CD4-positive, alpha-beta memory T cell (primary cell): ENCODE data around the gene STXBP6. TPM values are rescaled to one million over a fixed set of nuclear protein-coding genes. Genes with fewer than 3 reads are reported as not detected.

ENCODE experiments used
- CTCF ChIA-PET: fragments of 350-600 bp; sonication (Branson Sonifier 250); formaldehyde crosslinking; loops from one replicate; lab custom pipeline; 2021; ENCODE audit warnings: inconsistent platforms; ENCODE audit not compliant: partially characterized antibody; lab: Charles Lee
- POLR2A ChIA-PET: fragments of 350-600 bp; sonication (Branson Sonifier 250); formaldehyde crosslinking; loops from one replicate; lab custom pipeline; 2021; ENCODE audit not compliant: partially characterized antibody; lab: Charles Lee
- DNase-seq, 5 donors: peaks; one replicate each; pipeline versions ENCODE4 v3.0.0 to v3.0.0-alpha.2; 2020 to 2022; ENCODE audit warnings: mixed read lengths in 1 of 5
- H3K27ac ChIP-seq: one replicate; pipeline ENCODE4 v1.7.0; 2013; ENCODE audit warnings: low read depth, low read length
- H3K27me3 ChIP-seq: 2 replicates; pipeline ENCODE4 v1.7.0; 2013; ENCODE audit warnings: mild to moderate bottlenecking, low read length, moderate library complexity; ENCODE audit not compliant: insufficient read depth
- H3K36me3 ChIP-seq: 2 replicates; pipeline ENCODE4 v1.7.0; 2013; ENCODE audit warnings: mild to moderate bottlenecking, low read length, moderate library complexity; ENCODE audit not compliant: insufficient read depth
- H3K4me1 ChIP-seq: 2 replicates; pipeline ENCODE4 v1.7.0; 2013; ENCODE audit warnings: mild to moderate bottlenecking, low read length, moderate library complexity; ENCODE audit not compliant: insufficient read depth
- H3K4me3 ChIP-seq, 2 donors: one replicate each; pipeline ENCODE4 v1.7.0; 2013; ENCODE audit warnings: low read length in 2 of 2, mild to moderate bottlenecking in 1 of 2
- H3K9me3 ChIP-seq, 2 donors: one replicate each; pipeline ENCODE4 v1.7.0; 2013; ENCODE audit warnings: low read length in 2 of 2, control low read depth in 1 of 2; ENCODE audit not compliant: control insufficient read depth in 1 of 2
- H3K27ac Mint-ChIP-seq, 7 donors: one replicate each; pipeline ENCODE4 v1.8.0; 2020 to 2021; ENCODE audit warnings: mixed read lengths in 7 of 7, mild to moderate bottlenecking in 6 of 7, inconsistent platforms in 3 of 7, moderate library complexity in 3 of 7
- H3K27me3 Mint-ChIP-seq, 2 donors: one replicate each; pipeline ENCODE4 v1.8.0; 2020 to 2021; ENCODE audit warnings: mixed read lengths in 2 of 2
- H3K36me3 Mint-ChIP-seq, 2 donors: one replicate each; pipeline ENCODE4 v1.8.0; 2020 to 2021; ENCODE audit warnings: mixed read lengths in 2 of 2, inconsistent platforms in 1 of 2, mild to moderate bottlenecking in 1 of 2
- H3K4me1 Mint-ChIP-seq, 4 donors: one replicate each; pipeline ENCODE4 v1.8.0; 2020 to 2021; ENCODE audit warnings: mixed read lengths in 4 of 4, mild to moderate bottlenecking in 1 of 4
- H3K4me3 Mint-ChIP-seq, 8 donors: one replicate each; pipeline ENCODE4 v1.8.0; 2020 to 2021; ENCODE audit warnings: mixed read lengths in 8 of 8, mild to moderate bottlenecking in 7 of 8, moderate library complexity in 6 of 8, inconsistent platforms in 3 of 8
- H3K9me3 Mint-ChIP-seq, 8 donors: one replicate each; pipeline ENCODE4 v1.8.0; 2020 to 2021; ENCODE audit warnings: mixed read lengths in 8 of 8, mild to moderate bottlenecking in 5 of 8, inconsistent platforms in 3 of 8, moderate library complexity in 1 of 8
- intact Hi-C: fragments of 100-400 bp; cut with micrococcal nuclease; formaldehyde crosslinking; loops from one replicate; pipeline ENCODE4 v1.15.1; 2023
- polyA plus RNA-seq, 2 donors: library from polyadenylated mRNA; unstranded; fragments of 300-500 nt; fragmentation: Illumina TruSeq; gene quantifications; one replicate each; pipeline ENCODE4 v1.2.3, GENCODE V29; 2021
- total RNA-seq, 2 experiments: library from RNA; stranded (reverse); gene quantifications; one replicate each; pipeline ENCODE4 v1.2.3, GENCODE V29; 2021

The STXBP6 gene
- total and polyA plus RNA-seq, 4 experiments from 2014 or later = not detected

DNA sequence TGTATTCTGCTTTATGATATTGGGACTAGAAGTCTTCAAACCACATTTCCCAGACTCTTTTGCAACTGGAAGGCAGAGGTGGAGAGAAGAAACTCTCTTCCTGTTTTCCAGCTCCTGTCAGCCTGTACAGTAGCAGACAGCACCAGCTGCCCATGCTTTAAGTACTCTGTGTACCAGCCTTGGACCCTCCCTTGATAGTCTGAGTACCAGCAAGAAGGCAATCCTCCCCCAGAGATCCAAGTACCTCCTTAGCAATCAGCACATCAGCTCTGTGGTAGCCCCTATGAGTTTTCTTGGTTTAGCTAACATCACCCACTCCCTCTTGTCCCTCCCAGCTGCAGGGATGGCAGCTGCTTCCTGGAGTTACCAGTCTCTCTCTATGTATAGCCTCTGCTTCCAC lies 56.3 kb downstream of the STXBP6 start:
- Histone ChIP-seq H3K27me3 (no peaks in the 10 kb centered on the region), H3K4me3 (no peak overlapping the region), H3K4me1 (no peaks in the 10 kb centered on the region), H3K27ac (no peak overlapping the region), H3K36me3 (no peaks in the 10 kb centered on the region), H3K9me3 (no peaks in the 10 kb centered on the region)
- POLR2A ChIA-PET = no interaction called here
- Mint-ChIP-seq H3K9me3 (peaks cover 0 to 4% (median 0%) of the 10 kb centered on the region in 8 donors), H3K36me3 (no peaks in the 10 kb centered on the region), H3K27me3 (peaks cover 0 to 2% of the 10 kb centered on the region in 2 donors), H3K4me1 (no peaks in the 10 kb centered on the region), H3K27ac (no peak overlapping the region), H3K4me3 (no peak overlapping the region)
- CTCF ChIA-PET = no interaction called here
- intact Hi-C loops = no loop called here
- DNase-seq = no peak

DNA sequence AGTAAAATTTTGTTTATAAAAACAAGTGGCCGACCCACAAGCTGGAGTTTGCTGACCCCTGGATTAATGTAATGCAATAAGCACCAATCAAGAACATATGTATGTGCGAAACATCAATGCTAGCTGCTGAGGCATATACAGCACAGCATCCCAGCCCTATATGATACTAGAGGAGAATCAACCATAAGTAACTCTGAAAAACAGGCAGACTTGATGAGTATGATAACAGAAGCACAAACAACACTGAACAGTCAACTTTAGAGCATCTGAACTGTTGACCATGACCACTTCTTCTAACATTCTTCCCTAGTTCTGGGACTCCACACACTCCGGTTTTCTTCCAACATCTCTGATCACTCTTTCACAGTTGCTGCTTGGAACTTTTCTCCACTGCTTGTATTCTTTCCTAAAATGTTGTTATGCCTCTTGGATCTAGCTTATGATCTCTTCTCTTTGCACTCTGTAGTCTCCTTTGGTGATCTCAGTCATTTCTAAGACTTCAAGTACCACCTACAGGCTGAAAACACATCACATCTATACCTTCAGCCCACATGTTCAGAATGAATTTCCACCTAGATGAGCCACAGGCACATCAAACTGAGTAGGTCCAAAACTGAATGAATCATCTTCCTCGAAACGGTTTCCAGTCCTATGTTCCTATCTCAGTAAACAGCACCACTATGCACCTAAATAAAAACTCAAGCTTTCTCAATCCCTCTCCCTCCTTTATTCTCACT lies 57.2 kb downstream of the STXBP6 start:
- Mint-ChIP-seq H3K4me3 (no peak overlapping the region), H3K27ac (no peak overlapping the region), H3K36me3 (no peaks in the 10 kb centered on the region), H3K4me1 (no peaks in the 10 kb centered on the region), H3K9me3 (peaks cover 0 to 4% (median 0%) of the 10 kb centered on the region in 8 donors), H3K27me3 (peaks cover 1 to 3% of the 10 kb centered on the region in 2 donors)
- Histone ChIP-seq H3K27me3 (no peaks in the 10 kb centered on the region), H3K9me3 (no peaks in the 10 kb centered on the region), H3K36me3 (no peaks in the 10 kb centered on the region), H3K4me3 (no peak overlapping the region), H3K4me1 (no peaks in the 10 kb centered on the region), H3K27ac (no peak overlapping the region)
- no peak for DNase-seq
- POLR2A ChIA-PET = no interaction called here
- intact Hi-C loops = no loop called here
- CTCF ChIA-PET = no interaction called here

DNA sequence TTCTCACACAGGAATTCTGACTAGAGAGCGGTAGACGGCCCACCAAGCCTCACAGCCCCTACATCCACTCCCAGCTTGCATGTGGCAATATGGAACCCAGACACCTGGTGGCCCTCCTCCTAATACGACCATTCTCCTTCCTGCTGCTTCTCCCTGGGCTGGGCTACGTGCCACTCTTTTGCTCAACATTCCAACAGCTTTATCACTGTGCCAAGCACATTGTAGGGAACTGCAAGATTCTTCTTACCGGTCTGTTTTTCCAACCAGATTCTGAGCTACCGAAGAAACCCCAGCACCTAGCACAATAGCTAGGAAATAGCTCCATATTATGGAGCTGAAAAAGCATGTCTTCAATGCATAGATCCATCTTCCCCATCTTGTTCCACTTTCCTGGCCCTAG lies 58.1 kb downstream of the STXBP6 start:
- H3K4me1 Mint-ChIP-seq = no peaks in the 10 kb centered on the region
- Histone ChIP-seq H3K27me3 (no peaks in the 10 kb centered on the region), H3K4me3 (no peak overlapping the region), H3K4me1 (no peaks in the 10 kb centered on the region), H3K36me3 (no peaks in the 10 kb centered on the region), H3K27ac (no peak overlapping the region), H3K9me3 (no peaks in the 10 kb centered on the region)
- no peak for DNase-seq
- H3K27ac Mint-ChIP-seq = no peak overlapping the region
- POLR2A ChIA-PET = no interaction called here
- CTCF ChIA-PET = interaction anchor here (0.5 kb wide), 1 partner anchor 47 kb away, joined by 4 read pairs; no protein-coding TSS in a partner anchor
- intact Hi-C loops = no loop called here
- peaks cover 2 to 3% of the 10 kb centered on the region in 2 donors for H3K27me3 Mint-ChIP-seq
- no peak overlapping the region for H3K4me3 Mint-ChIP-seq
- no peaks in the 10 kb centered on the region for H3K36me3 Mint-ChIP-seq
- peaks cover 0 to 2% (median 0%) of the 10 kb centered on the region in 8 donors for H3K9me3 Mint-ChIP-seq

DNA sequence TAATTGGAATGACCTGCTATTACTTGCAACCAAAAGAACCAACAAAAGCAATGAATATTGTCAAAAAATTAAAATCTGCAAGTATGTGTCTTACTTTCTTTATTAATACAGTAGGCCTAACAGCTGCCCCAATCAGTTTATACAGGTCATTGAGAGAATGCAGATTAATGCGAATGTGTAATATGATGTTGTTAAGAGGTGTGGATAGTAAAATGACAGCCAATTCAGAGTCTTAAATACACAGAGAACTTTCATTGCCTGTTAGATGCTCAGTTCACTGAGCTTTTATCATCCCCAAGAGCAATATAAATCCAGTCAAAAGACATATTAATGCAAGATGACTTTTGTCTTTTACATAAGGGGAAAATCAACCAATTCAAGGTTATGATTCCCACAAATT lies 58.7 kb downstream of the STXBP6 start:
- H3K9me3 Mint-ChIP-seq = peaks cover 0 to 2% (median 0%) of the 10 kb centered on the region in 8 donors
- no peaks in the 10 kb centered on the region for H3K36me3 ChIP-seq
- no peak overlapping the region for H3K4me3 ChIP-seq
- H3K27ac ChIP-seq = no peak overlapping the region
- no peaks in the 10 kb centered on the region for H3K9me3 ChIP-seq
- no peak for DNase-seq
- intact Hi-C loops = no loop called here
- H3K4me1 ChIP-seq = no peaks in the 10 kb centered on the region
- no peaks in the 10 kb centered on the region for H3K4me1 Mint-ChIP-seq
- no peak overlapping the region for H3K27ac Mint-ChIP-seq
- H3K27me3 ChIP-seq = no peaks in the 10 kb centered on the region
- no peaks in the 10 kb centered on the region for H3K36me3 Mint-ChIP-seq
- H3K4me3 Mint-ChIP-seq = no peak overlapping the region
- ChIA-PET CTCF (interaction anchor here (0.5 kb wide), 1 partner anchor 48 kb away, joined by 4 read pairs; no protein-coding TSS in a partner anchor), POLR2A (no interaction called here)
- H3K27me3 Mint-ChIP-seq = peaks cover 2 to 3% of the 10 kb centered on the region in 2 donors

DNA sequence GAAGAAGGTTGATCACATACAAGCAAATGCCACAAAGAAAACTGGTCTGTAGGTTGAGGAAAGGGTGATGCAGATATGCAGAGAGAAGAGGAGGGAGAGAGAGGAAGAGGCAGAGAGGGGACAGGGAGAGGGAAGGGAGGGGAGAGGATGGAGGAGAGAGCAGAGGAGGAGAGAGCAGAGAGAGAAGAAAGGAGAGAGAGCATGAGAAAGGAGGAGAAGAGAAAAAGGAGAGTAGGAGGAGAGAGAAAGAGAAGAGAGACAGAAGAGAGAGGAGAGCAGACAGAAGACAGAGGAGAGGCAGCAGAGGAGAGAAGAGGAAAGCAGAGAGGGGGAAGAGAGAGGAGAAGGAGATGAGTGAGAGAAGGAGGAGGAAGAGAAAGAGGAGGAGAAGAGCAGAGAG lies 59.2 kb downstream of the STXBP6 start:
- POLR2A ChIA-PET = no interaction called here
- H3K27ac ChIP-seq = no peak overlapping the region
- H3K36me3 ChIP-seq = no peaks in the 10 kb centered on the region
- no peaks in the 10 kb centered on the region for H3K27me3 ChIP-seq
- CTCF ChIA-PET = no interaction called here
- Mint-ChIP-seq H3K4me1 (no peaks in the 10 kb centered on the region), H3K4me3 (peak overlapping the region in 1 of 8 donors; percentile 60), H3K27me3 (peaks cover 2 to 3% of the 10 kb centered on the region in 2 donors), H3K9me3 (peaks cover 0 to 2% (median 0%) of the 10 kb centered on the region in 8 donors), H3K27ac (no peak overlapping the region), H3K36me3 (no peaks in the 10 kb centered on the region)
- no peak overlapping the region for H3K4me3 ChIP-seq
- DNase-seq = no peak
- no peaks in the 10 kb centered on the region for H3K4me1 ChIP-seq
- intact Hi-C loops = no loop called here
- H3K9me3 ChIP-seq = no peaks in the 10 kb centered on the region

DNA sequence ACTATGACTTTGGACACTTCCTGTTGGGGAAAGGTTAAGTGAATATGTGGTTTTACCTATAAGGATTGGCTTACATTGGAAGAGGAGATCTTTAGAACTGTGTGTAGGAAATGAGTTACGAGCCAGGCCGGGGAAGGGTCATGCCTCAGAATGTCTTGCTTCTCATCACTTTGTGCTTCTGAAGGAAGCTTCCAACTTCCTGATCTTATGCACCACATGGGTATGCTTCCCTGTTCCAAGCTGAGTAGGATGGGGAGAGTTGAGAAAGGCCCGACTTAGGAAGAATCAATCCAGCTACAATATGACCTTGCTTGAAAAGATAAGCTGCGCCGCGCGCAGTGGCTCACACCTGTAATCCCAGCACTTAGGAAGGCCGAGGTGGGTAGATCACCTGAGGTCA lies 59.9 kb downstream of the STXBP6 start:
- peaks cover 0 to 3% (median 0%) of the 10 kb centered on the region in 8 donors for H3K9me3 Mint-ChIP-seq
- Histone ChIP-seq H3K4me1 (no peaks in the 10 kb centered on the region), H3K4me3 (no peak overlapping the region), H3K36me3 (no peaks in the 10 kb centered on the region), H3K27me3 (no peaks in the 10 kb centered on the region), H3K9me3 (no peaks in the 10 kb centered on the region), H3K27ac (no peak overlapping the region)
- H3K4me1 Mint-ChIP-seq = no peaks in the 10 kb centered on the region
- CTCF ChIA-PET = interaction anchor here (0.6 kb wide), 1 partner anchor 135 kb away, joined by 5 read pairs; no protein-coding TSS in a partner anchor
- H3K27me3 Mint-ChIP-seq = peaks cover 4 to 5% of the 10 kb centered on the region in 2 donors
- H3K4me3 Mint-ChIP-seq = no peak overlapping the region
- intact Hi-C loops = no loop called here
- no peak overlapping the region for H3K27ac Mint-ChIP-seq
- no peak for DNase-seq
- H3K36me3 Mint-ChIP-seq = no peaks in the 10 kb centered on the region
- POLR2A ChIA-PET = no interaction called here

DNA sequence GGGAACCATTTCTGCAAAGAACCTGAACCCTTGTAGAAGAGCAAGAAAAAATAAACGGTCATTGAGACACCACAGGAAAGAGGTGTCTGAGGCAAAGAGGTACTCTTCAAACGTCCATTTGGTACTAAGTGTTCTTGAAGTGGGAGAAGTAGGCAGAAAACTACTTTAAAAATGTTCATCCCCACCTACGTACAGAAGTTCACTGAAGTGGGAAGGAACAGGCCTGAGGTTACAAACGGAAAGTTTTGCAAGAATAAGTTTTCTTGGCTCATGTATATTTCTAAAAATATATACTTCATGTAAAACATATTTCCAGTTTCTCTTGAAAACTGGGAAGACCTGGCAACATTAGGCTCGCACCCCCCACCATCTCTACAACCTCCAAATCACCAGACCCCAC lies 61.2 kb downstream of the STXBP6 start:
- no peak overlapping the region for H3K4me3 Mint-ChIP-seq
- no peaks in the 10 kb centered on the region for H3K27me3 ChIP-seq
- DNase-seq = no peak
- no peaks in the 10 kb centered on the region for H3K36me3 Mint-ChIP-seq
- peaks cover 0 to 3% (median 0%) of the 10 kb centered on the region in 8 donors for H3K9me3 Mint-ChIP-seq
- no peaks in the 10 kb centered on the region for H3K4me1 ChIP-seq
- H3K27me3 Mint-ChIP-seq = peaks cover 4 to 5% of the 10 kb centered on the region in 2 donors
- intact Hi-C loops = no loop called here
- H3K27ac ChIP-seq = no peak overlapping the region
- POLR2A ChIA-PET = no interaction called here
- no peaks in the 10 kb centered on the region for H3K9me3 ChIP-seq
- no peaks in the 10 kb centered on the region for H3K36me3 ChIP-seq
- no peak overlapping the region for H3K4me3 ChIP-seq
- H3K4me1 Mint-ChIP-seq = no peaks in the 10 kb centered on the region
- CTCF ChIA-PET = no interaction called here
- no peak overlapping the region for H3K27ac Mint-ChIP-seq
